Caco-2 (cell line): ENCODE results near the gene COQ8A. TPM values are rescaled to one million over a fixed set of nuclear protein-coding genes. Genes with fewer than 3 reads are reported as not detected.

ENCODE experiments used
- BruUV-seq: library from RNA; stranded (reverse); fragments of 400-500 nt; replicated peaks from 2 replicates; lab custom pipeline; 2021; lab: Mats Ljungman, UMichigan
- CTCF ChIA-PET: fragments of 300-600 bp; sonication (Branson Sonifier 250); formaldehyde crosslinking; loops from one replicate; lab custom pipeline; 2022; ENCODE audit warnings: antibody characterized with exemption; lab: Charles Lee
- POLR2A ChIA-PET: fragments of 300-600 bp; sonication (Branson Sonifier 250); formaldehyde crosslinking; loops from one replicate; lab custom pipeline; 2022; ENCODE audit warnings: antibody characterized with exemption; lab: Charles Lee
- DNase-seq, 2 experiments: peaks; one replicate each; pipeline versions ENCODE4 v3.0.0 to v3.0.0-alpha.2; 2020 to 2022
- H3K27me3 ChIP-seq: replicated peaks from 2 replicates; pipeline ENCODE4 v1.6.0; 2011; ENCODE audit warnings: low read length; ENCODE audit not compliant: control insufficient read depth, insufficient read depth
- H3K36me3 ChIP-seq: 2 replicates; pipeline ENCODE4 v1.5.1; 2011; ENCODE audit warnings: low read length; ENCODE audit not compliant: control insufficient read depth, insufficient read depth
- H3K4me1 ChIP-seq: fragments of 250-450 bp; sonication (Bioruptor Pico); 2 replicates; pipeline ENCODE4 v1.5.1; 2020; ENCODE audit warnings: mild to moderate bottlenecking
- H3K4me3 ChIP-seq: 2 replicates; pipeline ENCODE4 v1.5.1; 2011; ENCODE audit warnings: low read depth, mild to moderate bottlenecking, control low read depth, low read length
- H3K9me3 ChIP-seq: fragments of 250-450 bp; sonication (Bioruptor Pico); 2 replicates; pipeline ENCODE4 v1.5.1; 2020; ENCODE audit warnings: mild to moderate bottlenecking, moderate library complexity
- H3K27ac Mint-ChIP-seq: one replicate; pipeline ENCODE4 v1.8.0; 2022; ENCODE audit warnings: mixed read lengths; ENCODE audit not compliant: unreplicated experiment
- H3K27me3 Mint-ChIP-seq: one replicate; pipeline ENCODE4 v1.8.0; 2022; ENCODE audit warnings: mixed read lengths; ENCODE audit not compliant: insufficient read depth, unreplicated experiment
- H3K36me3 Mint-ChIP-seq: one replicate; pipeline ENCODE4 v1.8.0; 2022; ENCODE audit warnings: mild to moderate bottlenecking, mixed read lengths; ENCODE audit not compliant: insufficient read depth, unreplicated experiment
- H3K4me1 Mint-ChIP-seq: one replicate; pipeline ENCODE4 v1.8.0; 2022; ENCODE audit warnings: low read depth, mixed read lengths; ENCODE audit not compliant: unreplicated experiment
- H3K4me3 Mint-ChIP-seq: one replicate; pipeline ENCODE4 v1.8.0; 2022; ENCODE audit warnings: mild to moderate bottlenecking, moderate library complexity, mixed read lengths; ENCODE audit not compliant: unreplicated experiment
- H3K9me3 Mint-ChIP-seq: one replicate; pipeline ENCODE4 v1.8.0; 2022; ENCODE audit warnings: mixed read lengths; ENCODE audit not compliant: unreplicated experiment
- intact Hi-C: fragments of 100-400 bp; cut with micrococcal nuclease; formaldehyde crosslinking; loops from one replicate; pipeline ENCODE4 v1.10.0; 2022; ENCODE audit not compliant: unreplicated experiment
- total RNA-seq: library from RNA; stranded (reverse); gene quantifications from 2 replicates; pipeline ENCODE4 v1.2.3, GENCODE V29; 2022
- TF ChIP-seq, protein P1 (sequence below), 2 experiments: fragments of 200-600 bp in 1 of 2; IDR thresholded peaks; 1 replicate in 1 of 2; 2 replicates in 1 of 2; pipeline versions ENCODE4 v1.5.1 to v1.8.0; 2011 to 2022; ENCODE audit warnings: antibody characterized with exemption in 1 of 2, control low read depth in 1 of 2, inconsistent platforms in 1 of 2, low read depth in 1 of 2, low read length in 1 of 2, mild to moderate bottlenecking in 1 of 2, moderate library complexity in 1 of 2; ENCODE audit not compliant: insufficient read depth in 1 of 2, severe bottlenecking in 1 of 2, unreplicated experiment in 1 of 2

COQ8A gene
- total RNA-seq, 1 experiment from 2014 or later, result 50.0 TPM

DNA sequence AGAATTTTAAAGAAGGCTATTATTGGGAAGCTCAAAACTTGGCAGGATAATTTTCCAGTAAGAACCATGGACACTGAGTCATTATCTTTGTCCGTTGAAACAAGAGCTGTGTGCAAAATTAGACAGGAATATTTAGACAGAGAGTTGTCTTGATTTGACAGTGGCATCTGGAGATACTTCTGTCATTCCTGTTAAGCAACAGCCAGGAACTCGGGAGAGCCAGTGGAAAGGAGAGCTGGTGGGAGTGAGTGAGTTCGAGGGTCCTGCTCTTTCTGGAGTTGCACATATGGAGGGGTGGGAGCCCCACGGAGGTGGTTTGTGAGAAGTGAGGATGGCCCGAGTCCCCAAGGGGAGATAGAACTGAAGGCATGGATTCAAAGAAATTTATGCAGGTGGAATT, 3.1 kb downstream of the COQ8A start:
- ChIA-PET CTCF (no interaction called here), POLR2A (no interaction called here)
- BruUV-seq, result no TSS peak
- H3K36me3 Mint-ChIP-seq, result peaks cover 44% of the 10 kb centered on the region
- H3K36me3 ChIP-seq, result no peaks in the 10 kb centered on the region
- TF ChIP-seq, protein P1, sequence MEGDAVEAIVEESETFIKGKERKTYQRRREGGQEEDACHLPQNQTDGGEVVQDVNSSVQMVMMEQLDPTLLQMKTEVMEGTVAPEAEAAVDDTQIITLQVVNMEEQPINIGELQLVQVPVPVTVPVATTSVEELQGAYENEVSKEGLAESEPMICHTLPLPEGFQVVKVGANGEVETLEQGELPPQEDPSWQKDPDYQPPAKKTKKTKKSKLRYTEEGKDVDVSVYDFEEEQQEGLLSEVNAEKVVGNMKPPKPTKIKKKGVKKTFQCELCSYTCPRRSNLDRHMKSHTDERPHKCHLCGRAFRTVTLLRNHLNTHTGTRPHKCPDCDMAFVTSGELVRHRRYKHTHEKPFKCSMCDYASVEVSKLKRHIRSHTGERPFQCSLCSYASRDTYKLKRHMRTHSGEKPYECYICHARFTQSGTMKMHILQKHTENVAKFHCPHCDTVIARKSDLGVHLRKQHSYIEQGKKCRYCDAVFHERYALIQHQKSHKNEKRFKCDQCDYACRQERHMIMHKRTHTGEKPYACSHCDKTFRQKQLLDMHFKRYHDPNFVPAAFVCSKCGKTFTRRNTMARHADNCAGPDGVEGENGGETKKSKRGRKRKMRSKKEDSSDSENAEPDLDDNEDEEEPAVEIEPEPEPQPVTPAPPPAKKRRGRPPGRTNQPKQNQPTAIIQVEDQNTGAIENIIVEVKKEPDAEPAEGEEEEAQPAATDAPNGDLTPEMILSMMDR (IDR thresholded peaks at IDR 0.05; ENCODE audit: insufficient read depth in 1 of 2, low read depth in 1 of 2, low read length in 1 of 2, severe bottlenecking in 1 of 2, unreplicated experiment in 1 of 2), result no peak
- H3K9me3 ChIP-seq, result no peaks in the 10 kb centered on the region
- H3K4me1 ChIP-seq, result peaks cover 38% of the 10 kb centered on the region
- H3K4me3 ChIP-seq, result no peak overlapping the region
- no peaks in the 10 kb centered on the region for H3K27me3 Mint-ChIP-seq
- intact Hi-C loops, result loop anchor here (5.0 kb wide), 1 partner anchor 71 kb away; the partner anchor contains the start of gene PSEN2
- H3K4me3 Mint-ChIP-seq, result peak overlapping the region; percentile 77
- H3K27me3 ChIP-seq, result no peaks in the 10 kb centered on the region
- no peak for DNase-seq
- H3K27ac Mint-ChIP-seq, result peak overlapping the region; percentile 94
- H3K9me3 Mint-ChIP-seq, result no peaks in the 10 kb centered on the region
- H3K4me1 Mint-ChIP-seq, result peaks cover 48% of the 10 kb centered on the region

- Mint-ChIP-seq H3K4me1 (peaks cover 47% of the 10 kb centered on the region), H3K4me3 (peak overlapping the region; percentile 77), H3K36me3 (peaks cover 38% of the 10 kb centered on the region), H3K27ac (peak overlapping the region; percentile 94), H3K27me3 (no peaks in the 10 kb centered on the region), H3K9me3 (no peaks in the 10 kb centered on the region)
- TF ChIP-seq, protein P1 (IDR thresholded peaks at IDR 0.05; ENCODE audit: insufficient read depth in 1 of 2, low read depth in 1 of 2, low read length in 1 of 2, severe bottlenecking in 1 of 2, unreplicated experiment in 1 of 2), result no peak
- H3K4me3 ChIP-seq, result no peak overlapping the region
- intact Hi-C loops, result loop anchor here (1.0 to 5.0 kb wide), 2 partner anchors 32 to 72 kb away; partner anchors contain the start of gene PSEN2
- DNase-seq, result no peak
- no TSS peak for BruUV-seq
- no peaks in the 10 kb centered on the region for H3K9me3 ChIP-seq
- ChIA-PET POLR2A (no interaction called here), CTCF (no interaction called here)
- peaks cover 32% of the 10 kb centered on the region for H3K4me1 ChIP-seq
- H3K27me3 ChIP-seq, result no peaks in the 10 kb centered on the region
- no peaks in the 10 kb centered on the region for H3K36me3 ChIP-seq
These were observed 3.8 kb downstream of the COQ8A start for GRCh38 chr1:226943927-226944326.

GRCh38 chr1:226945106-226945857, 5.2 kb downstream of the COQ8A start:
- H3K9me3 ChIP-seq, result no peaks in the 10 kb centered on the region
- no TSS peak for BruUV-seq
- POLR2A ChIA-PET, result interaction anchor here (0.5 to 1.1 kb wide), 2 partner anchors 292 to 579 kb away, joined by 3 read pairs; no protein-coding TSS in a partner anchor
- H3K36me3 Mint-ChIP-seq, result peaks cover 25% of the 10 kb centered on the region
- no peaks in the 10 kb centered on the region for H3K27me3 Mint-ChIP-seq
- H3K27ac Mint-ChIP-seq, result peak overlapping the region; percentile 94
- peak; percentile 79 to 90 for DNase-seq
- H3K9me3 Mint-ChIP-seq, result no peaks in the 10 kb centered on the region
- intact Hi-C loops, result loop anchor here (5.0 kb wide), 1 partner anchor 42 kb away; no protein-coding TSS in a partner anchor
- CTCF ChIA-PET, result interaction anchor here (0.8 kb wide), 1 partner anchor 169 kb away, joined by 4 read pairs; no protein-coding TSS in a partner anchor
- peak overlapping the region; percentile 16 for H3K4me3 ChIP-seq
- H3K4me1 Mint-ChIP-seq, result peaks cover 47% of the 10 kb centered on the region
- H3K36me3 ChIP-seq, result no peaks in the 10 kb centered on the region
- H3K4me3 Mint-ChIP-seq, result peak overlapping the region; percentile 77
- TF ChIP-seq, protein P1 (IDR thresholded peaks at IDR 0.05; ENCODE audit: insufficient read depth in 1 of 2, low read depth in 1 of 2, low read length in 1 of 2, severe bottlenecking in 1 of 2, unreplicated experiment in 1 of 2), result no peak
- H3K27me3 ChIP-seq, result no peaks in the 10 kb centered on the region
- peaks cover 32% of the 10 kb centered on the region for H3K4me1 ChIP-seq
